KMS-11 (cell line): ENCODE measurements around the gene KRTAP10-6.

ENCODE experiments used
- H2AFZ ChIP-seq: fragments of 200-600 bp; sonication (generic); 2 replicates; pipeline ENCODE4 v1.6.1; 2016; ENCODE audit warnings: antibody characterized with exemption, mixed run types, low read depth
- H3K27ac ChIP-seq: fragments of 200-600 bp; sonication (generic); 2 replicates; pipeline ENCODE4 v1.6.1; 2016; ENCODE audit warnings: mild to moderate bottlenecking, mixed run types
- H3K27me3 ChIP-seq: fragments of 200-600 bp; sonication (generic); 2 replicates; pipeline ENCODE4 v1.6.1; 2017; ENCODE audit warnings: mild to moderate bottlenecking, low read depth, mixed run types, moderate library complexity; ENCODE audit not compliant: insufficient read depth
- H3K36me3 ChIP-seq: fragments of 200-600 bp; sonication (generic); 2 replicates; pipeline ENCODE4 v1.6.1; 2017; ENCODE audit warnings: mild to moderate bottlenecking, mixed run types; ENCODE audit not compliant: insufficient read depth
- H3K4me1 ChIP-seq: fragments of 200-600 bp; sonication (generic); 2 replicates; pipeline ENCODE4 v1.6.1; 2016; ENCODE audit warnings: mild to moderate bottlenecking, low read depth, mixed run types; ENCODE audit not compliant: poor library complexity, severe bottlenecking
- H3K4me2 ChIP-seq: fragments of 200-600 bp; sonication (generic); 2 replicates; pipeline ENCODE4 v1.7.0; 2016; ENCODE audit warnings: mild to moderate bottlenecking, mixed run types
- H3K4me3 ChIP-seq: fragments of 200-600 bp; sonication (generic); IDR thresholded peaks from 2 replicates; pipeline ENCODE4 v1.6.1; 2017; ENCODE audit warnings: low read depth, low read length, mixed read lengths; ENCODE audit not compliant: insufficient read depth
- H3K79me2 ChIP-seq: fragments of 200-600 bp; sonication (generic); 2 replicates; pipeline ENCODE4 v1.6.1; 2016; ENCODE audit warnings: low read depth, mixed run types; ENCODE audit not compliant: insufficient read depth
- H3K9ac ChIP-seq: fragments of 200-600 bp; sonication (generic); 2 replicates; pipeline ENCODE4 v1.6.1; 2016; ENCODE audit warnings: mild to moderate bottlenecking, mixed run types
- H4K20me1 ChIP-seq: fragments of 200-600 bp; sonication (generic); 2 replicates; pipeline ENCODE4 v1.6.1; 2016; ENCODE audit warnings: mild to moderate bottlenecking, mixed run types; ENCODE audit not compliant: insufficient read depth
- TF ChIP-seq, protein P1 (sequence below): fragments of 200-600 bp; sonication (generic); conservative IDR thresholded peaks from 2 replicates; pipeline ENCODE4 v1.6.1; 2017; ENCODE audit warnings: low read depth, mild to moderate bottlenecking, antibody characterized with exemption, low read length, moderate library complexity, mixed read lengths

Gene KRTAP10-6

DNA sequence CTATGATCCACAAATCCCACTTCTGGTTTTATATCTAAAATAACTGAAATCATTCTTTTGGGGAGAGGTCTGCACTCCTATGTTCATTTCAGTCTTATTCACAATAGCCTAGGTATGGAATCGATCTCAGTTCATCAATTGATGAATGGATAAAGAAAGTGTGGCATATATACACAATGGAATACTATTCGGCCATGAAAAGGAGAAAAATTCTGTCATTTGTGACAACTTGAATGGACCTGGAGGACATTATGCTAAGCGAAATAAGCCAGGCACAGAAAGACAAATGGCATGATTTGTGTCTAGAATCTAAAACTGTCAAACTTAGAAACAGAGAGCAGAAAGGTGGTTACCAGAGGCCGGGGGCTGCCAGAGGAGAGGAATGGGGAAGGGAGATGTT lies 14.2 kb upstream of the KRTAP10-6 start:
- Histone ChIP-seq H3K4me2 (no peak overlapping the region), H3K9ac (no peak overlapping the region), H4K20me1 (no peaks in the 10 kb centered on the region), H3K4me3 (no peak overlapping the region), H3K27me3 (peaks cover 20% of the 10 kb centered on the region; the same call in 1 of the 2 replicates), H3K4me1 (no peaks in the 10 kb centered on the region), H3K27ac (no peak overlapping the region), H3K36me3 (no peaks in the 10 kb centered on the region), H2AFZ (no peak overlapping the region), H3K79me2 (no peaks in the 10 kb centered on the region)
- TF ChIP-seq, protein P1, sequence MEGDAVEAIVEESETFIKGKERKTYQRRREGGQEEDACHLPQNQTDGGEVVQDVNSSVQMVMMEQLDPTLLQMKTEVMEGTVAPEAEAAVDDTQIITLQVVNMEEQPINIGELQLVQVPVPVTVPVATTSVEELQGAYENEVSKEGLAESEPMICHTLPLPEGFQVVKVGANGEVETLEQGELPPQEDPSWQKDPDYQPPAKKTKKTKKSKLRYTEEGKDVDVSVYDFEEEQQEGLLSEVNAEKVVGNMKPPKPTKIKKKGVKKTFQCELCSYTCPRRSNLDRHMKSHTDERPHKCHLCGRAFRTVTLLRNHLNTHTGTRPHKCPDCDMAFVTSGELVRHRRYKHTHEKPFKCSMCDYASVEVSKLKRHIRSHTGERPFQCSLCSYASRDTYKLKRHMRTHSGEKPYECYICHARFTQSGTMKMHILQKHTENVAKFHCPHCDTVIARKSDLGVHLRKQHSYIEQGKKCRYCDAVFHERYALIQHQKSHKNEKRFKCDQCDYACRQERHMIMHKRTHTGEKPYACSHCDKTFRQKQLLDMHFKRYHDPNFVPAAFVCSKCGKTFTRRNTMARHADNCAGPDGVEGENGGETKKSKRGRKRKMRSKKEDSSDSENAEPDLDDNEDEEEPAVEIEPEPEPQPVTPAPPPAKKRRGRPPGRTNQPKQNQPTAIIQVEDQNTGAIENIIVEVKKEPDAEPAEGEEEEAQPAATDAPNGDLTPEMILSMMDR, result no peak

DNA sequence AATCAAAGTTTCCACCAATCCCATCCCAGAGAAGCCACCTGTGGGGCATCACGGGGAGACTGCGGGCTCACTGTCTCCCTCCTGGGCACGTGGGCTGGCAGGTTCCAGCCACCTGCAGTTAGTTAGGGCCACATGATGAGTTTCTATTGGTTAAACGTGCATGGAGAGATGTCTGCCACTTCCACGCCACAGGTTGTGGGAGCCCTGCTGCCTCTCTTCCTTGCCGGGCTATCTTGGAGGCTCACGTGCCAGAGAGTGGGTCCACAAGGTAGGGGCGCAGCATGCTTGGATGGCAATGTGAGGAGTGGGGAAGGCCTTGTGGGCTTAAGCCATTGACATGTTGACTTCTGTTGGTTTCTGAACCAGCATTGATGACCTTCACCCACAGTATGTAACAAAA lies 11.6 kb upstream of the KRTAP10-6 start:
- H4K20me1 ChIP-seq, result no peaks in the 10 kb centered on the region
- no peak overlapping the region for H3K27ac ChIP-seq
- H3K4me3 ChIP-seq, result no peak overlapping the region
- peaks cover 31% of the 10 kb centered on the region; the same call in 1 of the 2 replicates for H3K27me3 ChIP-seq
- no peaks in the 10 kb centered on the region for H3K4me1 ChIP-seq
- H3K79me2 ChIP-seq, result no peaks in the 10 kb centered on the region
- no peak overlapping the region for H3K9ac ChIP-seq
- TF ChIP-seq, protein P1, result no peak
- H2AFZ ChIP-seq, result no peak overlapping the region
- H3K4me2 ChIP-seq, result no peak overlapping the region
- H3K36me3 ChIP-seq, result no peaks in the 10 kb centered on the region

DNA sequence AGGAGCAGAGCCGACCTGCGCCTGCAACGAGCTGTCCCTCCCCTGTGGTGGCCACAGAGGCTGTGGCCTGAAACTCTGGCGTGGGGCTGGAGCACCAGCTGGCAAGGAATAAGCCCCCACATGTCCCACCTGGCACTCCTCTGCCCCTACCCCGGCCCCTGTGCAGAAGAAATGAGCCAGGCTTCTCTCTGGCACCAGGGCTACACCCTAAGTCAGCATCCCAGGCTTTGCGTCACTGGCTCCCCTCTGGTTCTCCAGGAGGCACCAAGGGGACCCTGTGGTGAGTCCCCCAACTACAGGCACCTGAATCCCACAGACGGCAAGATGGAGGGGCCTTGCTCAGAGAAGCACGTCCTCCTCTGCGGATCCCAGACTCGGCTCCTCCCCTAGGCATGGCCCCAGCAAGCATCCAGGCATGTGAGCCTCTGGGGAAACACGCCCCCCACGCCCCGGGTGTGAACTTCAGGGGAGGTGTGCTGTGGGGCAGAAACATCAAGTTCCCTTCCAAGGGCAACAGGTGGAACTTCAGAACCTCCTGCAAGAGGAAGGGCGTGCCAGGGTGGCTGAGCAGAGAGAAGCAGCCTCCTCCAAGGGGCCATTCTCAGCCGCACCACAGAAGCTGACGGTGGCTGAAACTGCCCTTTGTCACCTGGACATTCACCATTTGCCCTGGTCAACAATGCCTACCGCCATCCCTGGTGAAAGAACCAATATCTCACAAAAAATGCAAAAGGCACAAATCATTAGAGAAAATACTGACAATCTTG lies 11.0 kb upstream of the KRTAP10-6 start:
- Histone ChIP-seq H3K27ac (no peak overlapping the region), H3K36me3 (no peaks in the 10 kb centered on the region), H3K27me3 (peaks cover 38% of the 10 kb centered on the region; the same call in 1 of the 2 replicates), H3K4me2 (no peak overlapping the region), H3K4me1 (no peaks in the 10 kb centered on the region), H3K9ac (no peak overlapping the region), H3K79me2 (no peaks in the 10 kb centered on the region), H3K4me3 (no peak overlapping the region), H2AFZ (no peak overlapping the region), H4K20me1 (no peaks in the 10 kb centered on the region)
- TF ChIP-seq, protein P1, result no peak

DNA sequence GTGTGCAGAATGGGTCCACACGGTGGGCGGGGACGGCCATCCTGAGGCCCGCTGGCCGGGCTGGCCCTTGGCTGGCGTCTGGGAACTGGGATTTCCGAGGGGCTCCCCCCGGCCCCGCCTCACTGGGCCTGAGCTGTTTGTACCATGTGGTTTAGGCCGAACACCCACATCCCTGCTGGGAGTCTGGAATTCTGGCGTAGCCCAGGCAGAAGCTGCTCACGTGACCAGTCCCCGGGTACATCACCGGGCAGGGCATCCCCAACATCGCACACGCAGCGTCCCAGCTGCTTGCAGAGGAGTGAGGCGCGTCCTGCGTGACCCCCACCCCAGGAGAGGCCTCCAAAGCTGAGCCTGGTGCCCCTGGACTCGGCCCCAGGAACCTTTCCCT lies 10.2 kb upstream of the KRTAP10-6 start:
- H3K36me3 ChIP-seq, result no peaks in the 10 kb centered on the region
- no peak overlapping the region for H3K4me3 ChIP-seq
- H3K9ac ChIP-seq, result no peak overlapping the region
- no peaks in the 10 kb centered on the region for H4K20me1 ChIP-seq
- no peaks in the 10 kb centered on the region for H3K4me1 ChIP-seq
- peaks cover 45% of the 10 kb centered on the region; the same call in 1 of the 2 replicates for H3K27me3 ChIP-seq
- no peak overlapping the region for H2AFZ ChIP-seq
- no peak overlapping the region for H3K27ac ChIP-seq
- TF ChIP-seq, protein P1, result no peak
- H3K79me2 ChIP-seq, result no peaks in the 10 kb centered on the region
- H3K4me2 ChIP-seq, result no peak overlapping the region
